Measurements from ENCODE around the gene NUP214.

DNA sequence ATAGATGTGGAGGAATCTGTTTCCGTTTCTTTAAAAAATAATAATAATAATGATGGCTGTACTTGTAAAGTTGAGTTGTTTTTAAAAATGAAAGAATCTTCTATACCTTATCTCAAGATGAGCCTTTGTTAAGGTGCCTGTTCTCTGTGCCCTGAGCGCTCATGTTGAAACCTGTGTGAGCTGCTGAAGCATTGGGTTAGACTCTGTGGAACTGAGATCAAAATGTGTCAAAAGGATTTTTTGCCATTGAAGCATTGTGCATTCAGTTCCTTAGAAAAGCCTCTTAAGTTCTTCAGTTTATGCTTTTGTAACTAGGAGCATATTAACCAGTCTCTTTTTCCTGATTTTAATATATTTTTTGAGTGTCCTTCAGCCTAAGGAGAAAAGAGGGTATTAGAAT, 67.7 kb downstream of the NUP214 start:
- TF ChIP-seq, protein P1, sequence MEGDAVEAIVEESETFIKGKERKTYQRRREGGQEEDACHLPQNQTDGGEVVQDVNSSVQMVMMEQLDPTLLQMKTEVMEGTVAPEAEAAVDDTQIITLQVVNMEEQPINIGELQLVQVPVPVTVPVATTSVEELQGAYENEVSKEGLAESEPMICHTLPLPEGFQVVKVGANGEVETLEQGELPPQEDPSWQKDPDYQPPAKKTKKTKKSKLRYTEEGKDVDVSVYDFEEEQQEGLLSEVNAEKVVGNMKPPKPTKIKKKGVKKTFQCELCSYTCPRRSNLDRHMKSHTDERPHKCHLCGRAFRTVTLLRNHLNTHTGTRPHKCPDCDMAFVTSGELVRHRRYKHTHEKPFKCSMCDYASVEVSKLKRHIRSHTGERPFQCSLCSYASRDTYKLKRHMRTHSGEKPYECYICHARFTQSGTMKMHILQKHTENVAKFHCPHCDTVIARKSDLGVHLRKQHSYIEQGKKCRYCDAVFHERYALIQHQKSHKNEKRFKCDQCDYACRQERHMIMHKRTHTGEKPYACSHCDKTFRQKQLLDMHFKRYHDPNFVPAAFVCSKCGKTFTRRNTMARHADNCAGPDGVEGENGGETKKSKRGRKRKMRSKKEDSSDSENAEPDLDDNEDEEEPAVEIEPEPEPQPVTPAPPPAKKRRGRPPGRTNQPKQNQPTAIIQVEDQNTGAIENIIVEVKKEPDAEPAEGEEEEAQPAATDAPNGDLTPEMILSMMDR (IDR thresholded peaks at IDR 0.05; ENCODE audit: low read depth, low read length), result no peak
- TF ChIP-seq EZH2phosphoT487 (IDR thresholded peaks at IDR 0.05; ENCODE audit: low read depth), result no peak
